GM10266 (cell line): Measurements from ENCODE around the gene KRT86.

ENCODE experiments used
- DNase-seq: peaks from one replicate; pipeline ENCODE4 v3.0.0; 2012; ENCODE audit errors: extremely low spot score
- TF ChIP-seq, protein P1 (sequence below): IDR thresholded peaks from 2 replicates; pipeline ENCODE4 v1.5.1; 2012; ENCODE audit warnings: mild to moderate bottlenecking, low read depth; ENCODE audit not compliant: control insufficient read depth, insufficient read depth; ENCODE audit errors: missing control alignments

Gene KRT86

DNA sequence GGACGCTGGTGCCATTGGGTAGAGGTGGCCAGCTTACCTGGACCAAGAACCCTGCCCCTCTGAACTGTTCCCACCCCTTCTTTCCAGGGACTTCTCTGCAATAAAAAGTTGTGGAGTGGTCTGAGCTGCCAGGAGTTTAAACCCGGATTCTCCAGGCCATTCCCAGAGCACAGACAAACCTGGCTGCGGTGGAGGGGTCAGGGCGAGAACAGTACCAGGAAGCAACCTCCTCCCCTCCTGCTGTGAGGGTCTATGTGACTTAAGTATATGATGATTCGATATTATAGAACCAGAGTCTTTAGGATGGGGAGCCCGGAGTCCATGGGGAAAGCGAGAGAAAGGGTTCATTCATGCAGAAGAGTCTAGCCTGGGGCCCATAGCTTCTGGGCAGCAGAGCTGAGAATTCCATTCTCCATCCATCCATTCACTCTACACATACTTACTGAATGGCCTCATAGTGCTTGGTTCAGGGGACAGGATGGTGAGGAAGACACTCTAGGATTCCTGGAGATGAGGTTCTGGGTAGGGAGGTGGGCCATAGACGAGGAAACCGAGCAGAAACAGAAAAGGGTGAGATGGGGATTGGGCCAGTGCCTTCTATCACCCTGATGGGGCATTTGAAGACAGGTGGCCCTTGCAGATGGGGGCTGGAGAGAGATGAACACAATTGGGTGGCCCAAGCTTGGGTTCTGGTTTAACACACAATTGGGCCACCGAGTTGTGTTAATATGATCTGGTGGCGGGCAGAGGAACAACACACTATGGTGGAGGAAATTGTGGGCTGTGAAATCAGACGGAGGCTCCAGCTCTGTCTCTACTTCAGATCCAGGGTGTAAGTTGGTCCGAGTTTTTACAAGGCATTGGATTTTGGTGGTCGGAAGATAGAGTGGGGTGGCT, 5.2 kb downstream of the KRT86 start:
- no peak for DNase-seq
- TF ChIP-seq, protein P1, sequence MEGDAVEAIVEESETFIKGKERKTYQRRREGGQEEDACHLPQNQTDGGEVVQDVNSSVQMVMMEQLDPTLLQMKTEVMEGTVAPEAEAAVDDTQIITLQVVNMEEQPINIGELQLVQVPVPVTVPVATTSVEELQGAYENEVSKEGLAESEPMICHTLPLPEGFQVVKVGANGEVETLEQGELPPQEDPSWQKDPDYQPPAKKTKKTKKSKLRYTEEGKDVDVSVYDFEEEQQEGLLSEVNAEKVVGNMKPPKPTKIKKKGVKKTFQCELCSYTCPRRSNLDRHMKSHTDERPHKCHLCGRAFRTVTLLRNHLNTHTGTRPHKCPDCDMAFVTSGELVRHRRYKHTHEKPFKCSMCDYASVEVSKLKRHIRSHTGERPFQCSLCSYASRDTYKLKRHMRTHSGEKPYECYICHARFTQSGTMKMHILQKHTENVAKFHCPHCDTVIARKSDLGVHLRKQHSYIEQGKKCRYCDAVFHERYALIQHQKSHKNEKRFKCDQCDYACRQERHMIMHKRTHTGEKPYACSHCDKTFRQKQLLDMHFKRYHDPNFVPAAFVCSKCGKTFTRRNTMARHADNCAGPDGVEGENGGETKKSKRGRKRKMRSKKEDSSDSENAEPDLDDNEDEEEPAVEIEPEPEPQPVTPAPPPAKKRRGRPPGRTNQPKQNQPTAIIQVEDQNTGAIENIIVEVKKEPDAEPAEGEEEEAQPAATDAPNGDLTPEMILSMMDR: no peak

DNA sequence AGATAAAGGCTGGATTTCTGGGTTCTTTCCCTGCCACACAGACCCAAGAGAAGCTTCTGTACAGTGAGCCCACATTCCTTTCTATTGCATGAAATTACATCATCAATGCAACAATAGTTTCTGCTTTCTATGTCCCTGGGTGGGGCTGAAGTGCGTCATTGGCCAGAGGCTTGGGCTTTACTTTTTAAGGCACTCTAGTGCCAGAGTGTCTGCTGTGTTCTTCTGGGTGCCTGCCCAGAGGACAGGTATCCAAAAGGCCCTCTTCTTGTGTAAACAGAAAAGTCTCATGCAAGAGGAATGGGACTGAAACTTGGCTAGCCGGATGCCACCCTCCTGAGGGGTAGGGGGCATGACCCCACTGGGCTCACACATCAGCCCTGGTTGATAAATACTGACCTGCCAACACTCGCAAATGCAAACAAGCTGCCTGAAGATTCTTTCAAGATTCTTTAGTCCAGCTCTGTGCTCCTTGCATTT, 5.9 kb downstream of the KRT86 start:
- TF ChIP-seq, protein P1: no peak
- DNase-seq: no peak

DNA sequence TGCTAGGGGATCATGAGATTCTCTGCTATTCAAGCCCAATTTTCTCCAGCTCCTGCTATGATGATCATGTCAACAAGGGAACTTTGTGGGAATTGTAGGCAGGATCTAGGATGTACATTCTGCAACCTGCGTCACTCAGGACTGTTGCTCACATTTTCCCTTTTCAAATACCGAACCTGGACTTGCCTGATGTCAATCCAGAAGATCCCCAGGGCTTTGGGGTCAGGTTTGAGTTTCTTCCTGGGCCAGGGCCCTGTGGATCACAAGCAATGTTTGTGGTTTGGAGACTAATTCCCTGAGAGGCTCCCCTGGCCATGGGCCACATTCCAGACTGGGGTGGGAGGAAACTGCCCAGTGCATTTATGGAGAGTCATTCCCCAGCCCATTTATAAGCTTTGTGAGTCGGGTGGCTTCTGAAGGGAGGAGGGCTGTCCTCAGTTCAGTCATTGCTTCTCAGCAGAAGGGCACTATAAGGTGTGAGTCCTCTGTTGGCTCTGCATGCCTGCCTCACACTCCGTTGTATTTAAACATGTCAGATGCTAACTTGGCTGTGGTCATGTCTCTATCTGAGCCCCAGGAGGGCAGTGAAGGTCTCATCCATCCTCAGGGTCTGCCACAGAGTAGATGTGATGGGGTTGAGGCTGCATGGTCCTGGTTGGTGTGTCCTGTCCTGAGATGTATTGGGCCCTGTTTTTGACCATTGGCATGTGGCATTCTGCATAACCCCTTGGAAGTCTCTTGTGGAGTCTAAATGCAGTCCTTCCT, 6.5 kb downstream of the KRT86 start:
- DNase-seq: no peak
- TF ChIP-seq, protein P1: no peak

DNA sequence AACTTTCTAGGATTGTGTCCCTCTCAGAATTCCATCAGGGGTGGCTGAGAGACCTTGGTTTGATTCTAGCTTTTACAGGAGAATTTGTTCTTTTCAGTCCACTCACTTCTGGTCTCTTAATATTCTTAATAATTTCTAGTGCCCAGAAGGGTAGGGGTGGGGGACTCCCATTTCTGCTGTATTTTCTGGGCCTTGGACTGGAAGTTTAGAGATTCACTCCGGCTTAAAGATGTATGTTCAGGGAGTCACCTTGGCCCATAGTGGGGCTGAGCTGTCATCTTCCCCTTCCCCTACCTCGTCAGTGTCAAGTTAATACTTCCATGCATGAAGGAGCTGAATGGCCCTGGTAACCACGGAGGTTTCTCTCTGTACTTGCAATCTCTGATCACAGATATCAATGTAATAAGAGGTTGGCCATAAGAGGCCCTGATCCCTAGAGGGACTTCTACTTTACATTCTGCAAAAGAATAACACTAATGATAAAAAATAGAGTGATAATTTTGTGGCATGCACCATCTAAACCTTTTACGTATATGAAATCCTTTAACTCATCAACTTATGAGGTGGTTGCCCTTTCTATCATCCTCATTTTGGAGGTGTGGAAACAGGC, 10.2 kb downstream of the KRT86 start:
- DNase-seq: no peak
- TF ChIP-seq, protein P1: no peak

DNA sequence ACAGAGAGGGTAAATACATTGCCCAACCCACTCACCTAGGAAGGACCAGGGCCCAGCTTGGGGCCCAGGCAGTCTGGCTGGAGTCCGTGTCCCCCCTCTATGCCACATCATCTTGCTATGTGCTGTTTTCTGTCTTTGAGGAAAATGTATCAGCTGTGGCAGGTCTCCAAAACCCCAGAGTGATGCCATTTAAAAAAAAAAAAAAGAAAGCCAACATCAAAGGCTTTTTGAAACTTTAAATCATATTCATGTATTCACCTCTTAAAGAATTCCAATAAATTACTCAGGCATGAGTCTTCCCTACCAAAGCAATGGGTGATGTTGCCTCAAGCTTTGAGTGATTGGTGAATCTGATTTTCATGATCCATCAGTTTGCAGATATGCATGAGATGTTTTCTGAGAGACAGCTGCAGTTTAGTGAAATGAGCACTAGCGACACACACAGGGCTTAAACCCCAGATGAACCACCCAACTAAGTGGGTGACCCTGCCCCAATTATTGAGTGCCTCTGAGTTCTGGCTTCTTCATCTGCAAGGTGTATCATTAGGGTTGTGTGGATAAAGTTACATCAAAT, 10.8 kb downstream of the KRT86 start:
- TF ChIP-seq, protein P1: no peak
- DNase-seq: no peak

DNA sequence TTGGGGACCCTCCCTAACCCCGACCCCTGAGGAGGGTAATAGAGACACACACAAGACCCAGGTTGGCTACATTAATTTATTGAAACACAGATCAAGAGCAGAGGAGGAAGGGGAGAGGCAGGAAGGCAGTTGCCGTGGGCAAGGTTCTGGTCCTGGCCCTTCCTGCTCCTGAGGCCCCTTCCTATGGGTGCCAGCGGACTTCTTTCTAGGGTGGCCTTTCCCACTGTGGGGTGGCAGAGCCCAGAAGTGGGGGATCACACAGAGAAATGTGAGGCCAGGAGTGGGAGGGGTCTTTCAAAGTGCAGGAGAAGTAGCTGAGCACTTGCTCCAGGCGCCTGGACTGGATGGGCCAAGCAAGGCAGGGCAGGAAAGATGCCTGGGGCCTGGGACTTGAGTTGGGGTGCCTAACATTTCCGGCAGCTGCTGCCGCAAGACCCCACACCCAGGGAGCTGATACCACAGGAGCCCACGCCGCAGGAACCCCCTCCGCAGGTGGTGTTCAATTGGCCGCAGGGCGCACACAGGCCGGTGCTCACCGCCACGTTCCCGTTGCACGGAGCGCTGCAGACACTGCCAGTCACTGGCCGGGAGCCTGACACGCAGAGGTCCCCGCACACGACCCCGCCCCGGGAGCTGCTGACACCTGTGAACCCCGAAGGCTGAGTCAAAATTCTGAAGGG, 11.5 kb downstream of the KRT86 start:
- no peak for DNase-seq
- TF ChIP-seq, protein P1: no peak
